CD4-positive, alpha-beta T cell treated with Interferon gamma for 1 hour (primary cell): ENCODE results near the gene TMEM51.

Source experiments
- DNase-seq: peaks from one replicate; pipeline ENCODE4 v3.0.0-alpha.2; 2020

The TMEM51 gene

DNA sequence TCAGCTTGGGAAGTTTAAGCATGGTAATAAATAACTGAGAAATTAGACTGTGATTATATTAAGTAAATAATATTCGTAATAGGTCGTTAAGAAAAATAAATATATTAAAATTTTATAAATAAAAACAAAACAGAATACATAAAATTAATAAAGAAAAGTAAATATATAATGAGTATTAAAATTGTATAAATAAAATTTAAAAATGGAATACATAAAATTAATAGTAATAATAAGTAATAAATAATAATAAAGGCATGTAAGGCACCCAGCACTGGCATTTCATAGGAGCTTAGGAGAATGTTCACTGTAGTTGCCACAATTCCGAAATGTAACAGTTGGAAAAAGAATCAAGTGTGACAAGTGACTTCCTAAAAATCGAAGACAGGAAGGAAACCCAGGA lies 47.7 kb downstream of the TMEM51 start:
- DNase-seq: no peak

DNA sequence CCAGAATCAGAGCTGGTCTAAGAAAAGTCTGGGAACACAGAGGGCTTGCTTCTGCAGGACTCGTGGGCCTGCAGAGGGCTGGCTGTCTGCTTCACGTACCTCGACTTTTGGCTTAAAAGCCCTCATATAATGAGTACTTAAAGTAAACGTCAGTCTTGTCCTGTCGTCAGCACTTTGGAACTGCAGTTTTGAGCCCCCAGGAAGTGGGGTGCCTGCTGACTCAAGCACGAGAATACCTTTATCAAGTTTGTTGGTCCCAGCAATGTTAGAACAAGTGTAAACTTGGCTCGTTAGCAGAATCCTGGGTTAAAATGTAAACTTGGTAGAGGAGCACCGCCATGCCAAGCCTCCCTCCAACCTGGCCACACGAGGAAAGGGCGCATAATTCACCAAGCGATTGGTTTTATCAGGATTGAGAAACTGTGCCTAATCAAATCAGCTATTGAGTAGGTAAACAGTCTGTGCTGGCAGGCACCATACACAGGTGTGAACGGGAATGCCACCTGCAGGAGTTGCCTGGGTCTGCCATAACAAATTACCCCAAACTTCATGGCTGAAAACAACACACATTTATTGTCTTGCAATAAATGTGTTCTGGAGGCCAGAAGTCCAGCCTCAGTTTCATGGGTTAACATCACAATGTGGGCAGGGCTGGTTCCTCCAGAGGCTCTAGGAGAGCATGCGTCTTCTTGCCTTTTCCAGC lies 48.5 kb downstream of the TMEM51 start:
- DNase-seq: no peak

DNA sequence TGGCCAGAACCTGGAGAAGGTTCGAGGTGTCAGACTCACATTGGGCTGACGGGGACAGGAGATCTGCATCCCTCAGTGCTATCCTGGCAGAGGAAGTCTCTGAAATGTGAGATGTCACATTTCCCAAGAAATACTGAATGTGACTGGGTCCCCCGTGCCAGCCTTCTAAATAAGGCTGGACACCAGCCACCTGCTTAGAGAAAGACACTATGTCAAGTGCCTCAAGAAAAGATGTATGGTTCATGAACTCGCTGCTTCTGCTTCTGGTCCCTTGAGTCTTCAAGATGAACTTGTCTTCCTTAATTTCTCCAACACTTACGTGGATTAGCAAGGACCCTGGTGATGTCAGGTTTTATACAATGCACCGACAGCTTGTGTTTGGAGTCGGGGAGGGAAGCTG lies 51.4 kb downstream of the TMEM51 start:
- no peak for DNase-seq

DNA sequence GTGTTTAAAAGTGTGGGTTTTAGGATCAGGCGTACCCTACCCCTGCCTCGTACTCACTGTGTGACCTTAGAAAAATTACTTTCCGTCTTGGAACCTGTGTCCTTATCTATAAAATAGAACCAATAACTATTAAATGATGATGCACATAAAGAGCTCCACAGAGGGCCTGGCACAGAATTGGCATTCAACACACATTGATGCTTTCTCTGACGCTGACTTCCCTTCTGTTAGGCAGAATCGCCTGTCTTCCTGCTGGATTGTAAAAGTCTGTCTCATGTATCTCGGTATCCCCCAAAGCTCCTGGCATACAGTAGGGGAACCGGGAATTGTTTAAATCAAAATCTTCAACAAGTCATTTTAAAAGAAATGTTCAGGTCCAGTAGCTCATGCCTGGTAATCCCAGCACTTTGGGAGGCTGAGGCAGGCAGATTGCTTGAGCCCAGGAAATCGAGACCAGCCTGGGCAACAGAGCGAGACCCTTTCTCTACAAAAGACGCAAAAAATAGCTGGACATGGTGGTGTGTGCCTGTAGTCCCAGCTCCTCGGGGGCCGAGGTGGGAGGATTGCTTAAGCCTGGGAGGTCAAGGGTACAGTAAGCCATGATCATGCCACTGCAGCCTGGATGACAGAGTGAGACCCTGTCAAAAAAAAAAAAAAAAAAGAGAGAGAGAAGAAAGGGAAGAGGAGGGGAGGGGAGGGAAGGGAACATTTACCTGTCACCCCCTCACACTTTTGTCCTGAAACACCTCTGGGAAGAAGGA lies 52.2 kb downstream of the TMEM51 start:
- no peak for DNase-seq

DNA sequence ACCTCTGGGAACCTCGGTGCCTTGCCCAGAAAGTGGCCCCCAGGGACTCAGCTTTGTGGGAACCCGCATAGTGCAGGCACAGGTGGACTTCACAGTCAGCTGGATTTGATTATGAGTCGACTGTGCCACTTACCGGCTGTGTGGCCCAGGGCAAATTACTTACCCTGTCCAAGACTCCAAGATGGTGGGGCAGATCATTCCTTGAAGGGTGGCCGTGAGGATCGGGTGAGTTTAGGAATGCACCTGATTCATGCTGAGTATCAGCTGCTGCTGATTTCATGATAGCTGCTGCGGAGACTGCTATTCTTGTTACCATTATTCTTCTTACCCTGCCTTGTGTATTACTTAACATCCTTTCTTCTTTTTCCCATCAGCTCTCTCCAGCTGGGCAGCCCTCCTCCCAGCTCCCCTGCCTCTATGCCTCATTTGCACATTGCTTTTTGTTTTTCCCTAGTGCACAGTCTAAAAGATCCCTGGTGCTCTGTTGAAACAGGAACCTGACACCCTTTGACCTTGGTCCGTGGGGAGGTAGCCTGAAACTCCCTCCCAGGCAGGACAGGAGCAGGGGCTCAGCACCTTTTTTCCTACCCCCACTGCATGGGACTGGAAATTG lies 53.0 kb downstream of the TMEM51 start:
- no peak for DNase-seq

DNA sequence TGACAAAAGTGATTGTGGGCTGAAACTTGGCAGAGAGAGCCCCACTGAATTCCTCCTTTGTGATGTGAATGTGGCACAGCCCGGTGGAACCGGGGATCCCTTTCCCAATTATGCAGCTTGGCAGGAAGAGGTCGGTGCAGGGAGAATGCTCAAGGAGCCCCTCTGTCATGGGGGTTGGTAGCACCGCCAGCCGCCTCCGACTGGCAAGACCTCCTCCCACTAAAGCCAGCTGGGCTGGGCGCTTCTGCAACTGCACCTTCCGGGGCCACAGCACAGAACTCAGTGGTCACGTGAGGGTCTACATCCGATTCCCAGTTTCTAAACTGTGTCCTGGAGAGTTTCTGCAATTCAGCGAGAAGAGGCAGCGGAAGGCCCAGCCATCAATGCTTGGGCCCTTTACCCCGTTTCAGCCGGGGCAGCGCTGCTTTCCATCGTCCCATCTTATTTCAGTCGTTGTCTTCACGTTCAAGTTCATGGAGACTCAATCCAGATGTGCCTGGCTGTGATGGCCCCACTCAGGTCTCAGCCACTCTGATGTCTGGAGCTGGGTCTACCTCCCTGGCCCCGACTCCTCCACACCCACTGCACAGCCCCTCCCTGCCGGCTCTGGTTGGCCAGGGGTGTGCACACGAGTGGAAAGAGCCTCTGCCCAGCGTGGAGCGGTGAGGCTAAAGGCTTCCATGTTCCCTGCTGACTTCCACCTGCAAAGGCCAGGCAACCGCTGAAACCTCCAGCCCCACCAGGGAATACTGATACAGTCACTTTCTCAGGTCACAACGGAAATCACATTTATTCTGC lies 53.7 kb downstream of the TMEM51 start:
- no peak for DNase-seq

DNA sequence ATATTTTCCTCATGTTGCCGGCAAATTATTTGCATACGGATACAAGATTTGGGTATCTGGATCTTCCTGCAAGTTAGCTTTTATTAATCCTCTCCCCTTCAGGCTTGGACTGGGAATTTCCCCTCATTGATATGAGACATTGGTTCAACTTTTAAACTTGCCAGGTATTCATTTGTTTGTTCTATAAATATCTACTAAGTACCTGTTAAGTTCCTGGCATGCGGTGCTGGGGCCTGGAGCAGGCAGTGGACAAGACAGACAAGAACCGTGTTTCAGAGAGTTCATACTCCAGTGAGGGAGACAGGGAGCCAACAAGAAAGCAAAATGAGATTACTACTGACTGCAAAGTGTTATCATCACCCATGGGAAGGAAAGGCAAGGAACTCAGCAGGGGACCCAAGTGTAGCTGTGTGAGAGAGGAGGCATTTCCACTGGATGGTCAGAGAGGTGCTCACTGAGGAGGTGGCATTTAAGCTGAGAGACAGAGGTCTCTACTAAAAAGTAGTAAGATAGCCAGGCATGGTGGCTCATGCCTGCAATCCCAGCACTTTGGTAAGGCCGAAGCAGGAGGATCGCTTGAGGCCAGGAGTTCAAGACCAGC lies 54.4 kb downstream of the TMEM51 start:
- no peak for DNase-seq

DNA sequence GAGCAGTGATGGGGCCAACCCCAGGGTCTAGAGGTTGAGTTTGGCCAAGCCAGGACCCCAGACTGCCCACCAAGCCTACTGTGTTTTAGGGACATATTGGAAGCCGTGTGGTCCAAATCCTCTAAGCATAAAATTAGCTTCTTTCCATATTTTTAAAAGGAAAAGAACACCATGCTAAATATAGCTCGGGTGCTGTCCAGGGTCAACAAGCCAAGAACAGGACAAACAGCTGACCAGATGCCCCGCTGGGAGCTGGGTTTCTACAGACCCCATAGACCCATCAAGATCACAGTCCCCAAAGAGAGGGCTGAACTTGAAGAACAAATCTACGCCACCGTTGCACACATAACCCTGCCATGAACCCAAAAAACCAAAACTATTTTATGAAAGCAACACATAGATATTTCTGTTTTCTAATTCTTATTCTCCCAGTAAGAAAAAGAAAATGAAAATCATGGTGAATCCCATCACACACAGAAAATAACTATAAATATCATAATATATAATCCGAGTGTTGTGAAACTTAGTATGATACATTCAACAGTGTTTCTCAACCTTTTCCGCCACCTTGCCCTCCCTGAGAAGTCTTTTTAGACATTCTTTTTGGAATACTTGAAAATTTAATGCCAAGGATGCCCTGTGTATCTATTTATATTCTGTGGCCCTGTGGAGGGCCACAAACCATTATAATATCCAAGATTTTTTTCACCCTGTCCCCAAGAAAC lies 57.3 kb downstream of the TMEM51 start:
- no peak for DNase-seq

DNA sequence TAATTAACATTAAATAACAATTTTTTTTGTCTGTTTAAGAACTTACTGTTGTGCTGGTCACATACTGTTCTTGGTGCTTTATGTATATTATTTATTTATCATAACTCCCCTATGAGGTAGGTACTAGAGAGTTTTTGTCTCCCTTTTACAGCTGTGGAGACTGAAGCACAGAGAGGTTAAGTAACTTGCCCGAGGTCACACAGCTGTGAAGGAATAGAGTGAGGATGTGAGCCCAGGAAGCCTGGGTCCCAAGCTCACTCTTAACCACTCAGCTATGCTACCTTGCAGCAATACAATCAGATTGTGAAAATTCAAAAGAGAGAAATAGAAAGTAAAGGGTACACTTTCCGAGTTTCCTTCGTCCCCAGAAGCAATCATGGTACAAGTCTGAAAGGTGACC lies 57.9 kb downstream of the TMEM51 start:
- DNase-seq: no peak

DNA sequence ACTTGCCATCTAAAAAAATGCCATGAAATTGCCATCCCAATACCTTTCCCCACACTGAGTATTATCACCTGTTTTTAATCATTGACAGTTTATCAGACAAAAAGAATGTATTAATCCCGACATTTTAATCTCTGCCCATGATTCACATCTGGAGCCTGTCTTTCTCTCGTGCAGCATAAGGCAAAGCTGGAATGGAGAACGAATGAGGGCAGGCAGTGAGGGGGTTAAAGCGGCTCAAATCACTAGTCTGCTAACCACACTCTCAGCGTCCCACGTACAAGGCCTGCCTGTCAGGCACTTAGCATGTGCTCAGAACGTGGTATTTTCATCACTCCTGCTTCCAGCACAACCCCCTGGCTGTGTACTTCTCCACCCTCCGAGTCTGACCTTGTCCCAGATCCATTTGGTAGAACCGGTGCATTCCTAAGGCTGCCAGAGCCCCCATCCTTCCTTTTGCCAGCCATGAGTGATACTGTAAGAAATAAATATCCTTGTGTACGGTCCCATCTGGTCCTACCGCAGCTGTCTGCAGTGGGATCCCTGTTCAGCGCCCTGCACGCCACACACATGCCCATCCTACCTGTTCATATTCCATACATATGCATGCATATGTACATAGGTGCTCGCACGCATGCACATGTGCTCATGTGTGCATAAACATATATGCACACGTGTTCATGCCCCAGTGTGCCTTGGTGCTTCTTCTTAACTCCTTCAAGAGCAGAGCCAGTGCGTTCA lies 58.8 kb downstream of the TMEM51 start:
- DNase-seq: no peak

DNA sequence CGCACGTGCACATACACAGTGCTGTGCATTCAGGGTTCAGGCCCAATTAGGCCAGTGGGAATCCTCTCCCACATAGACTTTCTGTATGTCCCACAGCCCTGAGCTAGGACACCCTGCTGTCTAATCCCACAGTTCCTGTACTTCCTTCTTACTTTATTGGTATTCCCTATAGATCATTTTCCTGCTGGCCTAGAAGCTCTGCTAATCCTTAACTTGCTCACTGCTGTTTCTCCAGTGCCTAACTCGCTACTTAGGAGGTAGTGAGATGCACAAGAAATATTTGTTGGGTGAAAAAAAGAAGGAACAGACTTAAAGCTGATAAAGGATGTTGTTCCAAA lies 59.4 kb downstream of the TMEM51 start:
- no peak for DNase-seq

DNA sequence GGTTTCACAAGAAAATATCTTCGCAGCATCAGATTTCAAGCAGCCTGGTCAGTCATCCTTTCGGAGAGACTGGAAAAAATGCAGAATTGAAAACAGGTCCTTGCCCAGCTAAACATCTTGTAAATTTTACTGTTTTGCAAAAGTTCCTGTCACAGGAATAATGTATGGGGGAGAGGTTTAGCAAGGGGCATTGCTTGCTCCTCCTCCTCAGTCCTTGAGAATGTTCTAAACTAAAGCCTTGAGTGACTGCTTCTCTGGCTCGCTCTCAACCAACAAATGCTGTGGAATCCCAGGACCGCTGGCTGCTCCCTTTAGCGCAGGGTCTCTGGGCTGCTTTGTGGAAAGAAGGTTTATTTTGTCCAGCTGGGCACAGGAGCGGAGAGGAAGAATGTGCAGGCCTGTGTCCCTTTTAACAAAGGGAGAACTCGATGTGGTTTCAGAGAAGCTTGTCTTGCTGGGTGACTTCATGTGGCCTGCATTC lies 59.8 kb downstream of the TMEM51 start:
- DNase-seq: no peak

DNA sequence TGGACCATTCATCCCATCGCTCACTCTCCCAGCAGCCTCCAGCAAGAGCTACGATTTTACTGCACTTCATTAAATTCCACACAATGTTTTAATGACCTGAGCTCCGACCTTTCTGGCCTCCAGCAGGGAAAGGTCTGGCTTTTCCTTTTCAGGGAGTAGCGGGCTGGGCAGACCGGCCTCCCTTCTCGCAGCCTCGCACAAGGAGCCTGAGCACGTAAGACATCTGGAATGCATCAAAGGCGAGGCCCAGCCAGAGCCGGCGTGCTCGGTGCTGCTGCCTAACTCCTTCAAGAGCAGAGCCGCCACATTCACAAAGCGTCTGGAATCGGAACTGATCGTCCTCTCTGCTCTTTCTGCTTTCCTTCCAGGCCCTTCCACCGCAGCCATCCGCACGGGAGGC lies 61.0 kb downstream of the TMEM51 start:
- no peak for DNase-seq

DNA sequence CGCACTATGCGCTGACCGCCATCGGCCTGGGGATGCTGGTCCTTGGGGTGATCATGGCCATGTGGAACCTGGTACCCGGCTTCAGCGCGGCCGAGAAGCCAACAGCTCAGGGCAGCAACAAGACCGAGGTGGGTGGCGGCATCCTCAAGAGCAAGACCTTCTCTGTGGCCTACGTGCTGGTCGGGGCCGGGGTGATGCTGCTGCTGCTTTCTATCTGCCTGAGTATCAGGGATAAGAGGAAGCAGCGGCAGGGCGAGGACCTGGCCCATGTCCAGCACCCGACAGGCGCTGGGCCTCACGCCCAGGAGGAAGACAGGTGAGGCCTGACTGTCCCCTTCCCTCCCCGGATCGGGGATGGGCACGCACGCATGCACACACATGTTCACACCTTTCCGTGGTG lies 61.6 kb downstream of the TMEM51 start:
- DNase-seq: no peak

DNA sequence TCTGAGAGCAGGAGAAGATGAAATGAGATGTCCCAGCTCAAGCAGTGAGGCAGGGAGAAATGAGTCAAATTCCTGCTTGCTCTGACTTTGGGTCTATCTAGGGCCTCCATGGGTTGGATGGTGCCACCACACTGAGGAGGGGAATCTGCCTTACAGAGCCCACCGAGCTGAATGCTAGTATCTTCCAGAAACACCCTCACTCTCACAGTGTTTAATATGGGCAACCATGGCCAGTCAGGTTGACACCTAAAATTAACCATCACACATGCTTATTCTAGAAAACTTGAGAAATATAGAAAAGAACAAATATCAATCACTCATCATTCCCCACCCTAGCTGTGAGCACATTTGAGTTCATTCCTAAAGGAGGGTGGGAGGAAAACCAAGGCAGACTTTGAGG lies 64.1 kb downstream of the TMEM51 start:
- DNase-seq: no peak

DNA sequence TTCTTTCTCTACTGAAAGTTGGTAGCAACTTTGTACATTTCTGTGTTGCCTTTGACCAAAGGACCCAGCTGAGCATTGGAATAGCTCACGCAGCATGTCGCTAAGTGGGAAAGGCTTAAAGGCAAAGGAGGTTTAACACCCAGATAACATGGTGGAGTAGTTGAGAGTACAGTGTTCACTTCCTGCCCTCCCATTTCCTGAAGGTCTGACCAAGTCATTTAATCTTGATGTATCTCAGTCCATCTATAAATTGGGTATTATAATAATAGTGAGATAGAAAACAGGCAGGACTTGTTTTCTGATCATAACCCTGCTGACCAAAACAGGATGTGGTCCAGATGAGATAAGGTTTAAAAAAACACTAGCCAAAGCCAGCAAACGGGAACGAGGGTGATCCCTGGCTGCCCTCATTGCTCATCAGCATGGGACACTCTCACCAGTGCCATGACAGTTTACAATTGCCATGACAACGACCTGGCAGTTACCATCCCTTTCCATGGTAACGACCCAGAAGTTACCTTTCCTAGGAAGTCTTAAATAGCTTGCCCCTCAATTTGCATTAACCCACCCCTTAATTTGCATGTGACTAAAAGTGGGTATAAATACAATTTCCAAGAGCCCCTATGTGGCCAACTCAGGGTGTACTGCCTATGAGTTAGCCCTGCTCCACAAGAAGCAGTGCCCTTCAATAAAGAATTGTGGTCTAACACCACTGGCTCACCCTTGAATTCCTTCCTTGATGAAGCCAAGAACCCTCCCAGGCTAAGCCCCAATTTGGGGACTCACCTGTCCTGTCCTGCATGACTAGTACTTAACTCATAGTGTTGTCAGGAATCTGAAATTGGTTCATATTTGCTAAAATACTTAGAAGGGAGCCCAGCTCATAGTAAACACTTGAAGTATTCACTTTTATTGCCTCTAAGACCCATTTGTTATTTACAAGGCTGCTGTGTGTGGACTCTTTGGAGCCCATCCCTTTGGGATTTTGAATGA lies 65.0 kb downstream of the TMEM51 start:
- DNase-seq: peak; percentile 14

DNA sequence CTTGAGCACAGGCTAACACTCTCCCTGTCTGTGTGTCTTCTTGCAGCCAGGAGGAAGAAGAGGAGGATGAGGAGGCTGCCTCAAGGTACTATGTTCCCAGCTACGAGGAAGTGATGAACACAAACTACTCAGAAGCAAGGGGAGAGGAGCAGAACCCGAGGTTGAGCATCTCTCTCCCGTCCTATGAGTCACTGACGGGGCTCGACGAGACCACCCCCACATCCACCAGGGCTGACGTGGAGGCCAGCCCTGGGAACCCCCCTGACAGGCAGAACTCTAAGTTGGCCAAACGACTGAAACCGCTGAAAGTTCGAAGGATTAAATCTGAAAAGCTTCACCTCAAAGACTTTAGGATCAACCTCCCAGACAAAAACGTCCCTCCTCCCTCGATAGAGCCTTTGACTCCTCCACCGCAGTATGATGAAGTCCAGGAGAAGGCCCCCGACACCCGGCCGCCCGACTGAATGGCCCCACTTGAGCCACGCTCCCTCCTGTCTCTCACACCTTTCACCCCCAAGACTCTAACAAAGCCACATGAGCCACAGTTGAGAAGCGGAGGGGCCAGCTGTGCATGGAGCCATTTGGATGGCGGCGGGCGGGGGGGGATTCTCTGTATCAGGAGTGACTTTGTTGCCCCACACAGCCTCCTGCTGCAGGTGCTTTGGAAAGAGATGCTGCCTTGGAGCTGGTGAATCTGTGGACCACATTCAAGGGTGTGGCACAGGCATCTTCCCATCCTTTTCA lies 65.9 kb downstream of the TMEM51 start:
- DNase-seq: no peak

DNA sequence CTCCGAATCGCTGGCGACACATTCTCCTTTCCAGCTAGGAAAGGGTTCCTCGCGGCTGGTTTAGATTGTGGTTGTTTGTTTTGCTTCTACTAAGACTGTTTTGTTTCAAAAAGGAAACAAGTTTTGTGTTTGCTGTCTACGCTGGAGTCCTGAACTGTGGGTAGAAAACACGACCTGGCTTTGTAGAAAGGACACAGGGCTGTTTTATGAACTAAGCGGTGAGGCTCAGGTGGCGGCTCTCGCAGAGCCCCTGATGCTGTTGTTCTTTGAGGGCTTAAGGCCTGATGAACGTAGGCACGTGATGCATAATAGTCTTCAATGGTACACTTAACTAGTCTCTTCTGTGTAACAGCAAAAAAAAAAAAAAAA lies 66.5 kb downstream of the TMEM51 start:
- DNase-seq: no peak

DNA sequence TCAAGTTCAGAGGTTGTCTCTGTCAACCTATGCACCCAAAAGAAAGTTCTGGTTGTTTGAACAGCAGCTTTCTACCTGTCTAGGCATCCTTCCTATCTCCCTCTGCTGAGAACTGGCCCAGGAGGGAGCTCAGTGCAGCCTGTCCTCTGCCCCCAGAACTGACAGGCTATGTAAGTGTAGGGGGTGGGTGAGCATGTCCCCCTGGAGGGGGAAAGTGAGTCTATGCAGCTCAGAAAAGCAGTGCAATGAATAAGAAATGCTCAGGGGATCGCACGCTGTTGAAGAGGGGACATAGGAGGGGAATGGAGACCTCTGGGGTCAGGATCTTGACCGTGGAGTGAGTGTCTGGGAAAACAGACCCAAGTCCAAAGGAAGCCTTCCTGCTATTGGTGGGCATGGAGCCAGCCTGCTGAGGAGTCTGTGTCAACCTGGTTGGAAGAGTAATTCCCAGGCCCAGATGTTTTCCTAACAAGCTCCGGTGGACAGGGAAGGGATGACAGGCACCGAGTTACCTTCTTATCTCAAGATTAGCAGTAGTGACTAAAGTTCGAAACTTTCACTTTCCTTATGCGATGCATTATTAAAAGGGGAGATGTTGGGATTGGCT lies 67.4 kb downstream of the TMEM51 start:
- no peak for DNase-seq
